IPS-NIHi11 (cell line): Measurements from ENCODE around the gene DBH.
"Not testable (repeated sequence)": the region's sequence is repeated elsewhere in the genome, so short reads cannot be mapped to it uniquely, and the experiment has no call there.

Experiments
- DNase-seq: peaks from one replicate; pipeline ENCODE4 v3.0.0; 2012; ENCODE audit warnings: mixed read lengths, low spot score

Gene DBH

DNA sequence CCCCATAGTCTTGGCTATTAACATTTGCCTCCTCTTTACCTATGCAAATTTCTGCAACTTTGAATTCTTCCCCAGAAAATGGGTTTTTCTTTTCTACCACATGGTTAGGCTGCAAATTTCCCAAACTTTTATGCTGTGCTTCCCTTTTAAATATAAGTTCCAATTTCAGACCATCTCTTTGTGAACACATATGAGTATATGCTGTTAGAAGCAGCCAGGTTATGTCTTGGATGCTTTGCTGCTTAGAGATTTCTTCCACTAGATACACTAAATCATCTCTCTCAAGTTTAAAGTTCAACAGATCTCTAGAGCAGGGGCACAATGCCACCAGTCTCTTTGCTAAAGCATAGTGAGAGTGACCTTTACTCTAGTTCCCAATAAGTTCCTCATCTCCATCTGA is 10.2 kb upstream of the DBH start:
- not testable (repeated sequence) for DNase-seq

DNA sequence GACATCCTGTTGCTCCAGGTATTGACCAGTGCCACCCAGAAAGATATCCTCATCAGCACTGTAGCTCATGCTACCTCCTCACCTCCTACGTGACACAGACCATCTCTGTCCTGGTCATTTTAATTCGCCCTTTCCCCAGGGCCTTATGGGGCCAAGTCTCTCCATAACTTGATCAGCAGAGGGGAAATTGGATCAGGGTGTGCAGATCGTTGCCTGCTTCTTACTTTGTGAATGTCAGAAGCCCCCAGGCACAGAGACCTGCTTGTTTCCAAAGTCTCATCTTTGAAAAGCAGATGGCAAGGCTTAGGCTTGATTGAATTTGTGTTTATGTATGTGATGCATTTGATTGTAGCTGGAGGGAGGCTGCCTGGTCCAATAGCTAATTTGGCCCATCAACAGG is 8.8 kb upstream of the DBH start:
- no peak for DNase-seq

DNA sequence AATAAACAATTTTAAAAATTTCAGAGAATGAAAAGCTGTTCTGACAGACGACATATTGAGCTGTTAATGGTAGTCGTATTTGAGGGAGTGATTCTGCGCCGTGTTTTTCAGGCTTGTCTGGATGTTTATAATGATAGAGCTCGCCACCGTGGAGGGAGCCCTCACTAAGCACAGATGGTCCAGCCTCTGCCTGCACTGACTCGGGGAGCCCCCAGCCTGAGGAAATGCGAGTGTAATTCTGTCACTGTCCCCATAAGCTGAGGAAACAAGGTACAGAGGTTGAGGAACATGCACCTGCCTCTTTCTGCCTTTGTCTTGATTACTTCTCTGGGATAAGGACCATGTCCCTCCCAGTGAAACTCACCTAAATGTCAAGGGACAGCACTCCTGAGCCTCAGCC is 7.4 kb upstream of the DBH start:
- no peak for DNase-seq

DNA sequence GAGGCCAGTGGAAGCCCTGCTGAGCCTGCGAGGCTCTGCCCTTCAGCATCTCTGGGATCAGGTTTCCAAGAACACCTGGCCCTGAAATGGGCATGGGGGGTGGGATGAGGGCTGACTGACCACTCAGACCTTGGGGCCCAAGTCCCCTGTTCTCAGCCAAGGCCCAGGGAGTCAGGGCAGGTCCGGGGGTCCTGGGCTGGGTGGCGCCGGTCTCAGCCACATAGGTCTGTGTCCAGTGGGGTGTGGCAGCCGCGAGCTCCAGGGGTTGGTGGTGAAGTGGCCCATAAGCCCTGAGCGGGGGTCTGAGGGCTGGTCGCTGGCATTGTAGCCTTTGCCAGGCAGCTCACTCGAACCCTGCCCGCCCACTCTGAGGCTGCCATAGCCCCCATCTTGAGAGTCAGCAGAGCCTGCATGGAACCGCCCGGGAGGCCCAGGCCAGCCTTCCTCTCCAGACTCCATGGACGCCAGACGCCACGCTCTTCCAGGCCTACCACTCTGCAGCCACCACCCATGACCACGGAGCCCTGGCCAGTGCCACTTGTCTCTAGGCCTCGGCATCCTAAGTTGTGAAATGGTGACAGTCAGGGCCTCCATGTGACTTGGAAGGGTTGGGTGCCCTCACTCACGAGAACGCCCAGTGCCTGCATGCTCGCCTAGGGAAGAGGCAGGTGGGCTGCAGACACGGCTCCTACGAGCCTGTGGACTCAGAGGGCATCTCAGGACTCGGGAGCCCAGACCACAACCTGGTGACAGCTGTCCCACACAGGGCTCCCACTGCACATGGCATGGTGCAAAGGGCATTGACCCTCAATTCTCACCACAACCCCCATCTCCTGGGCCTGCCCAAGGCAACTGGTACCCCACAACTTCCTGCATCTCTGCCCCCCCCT is 6.7 kb upstream of the DBH start:
- no peak for DNase-seq

DNA sequence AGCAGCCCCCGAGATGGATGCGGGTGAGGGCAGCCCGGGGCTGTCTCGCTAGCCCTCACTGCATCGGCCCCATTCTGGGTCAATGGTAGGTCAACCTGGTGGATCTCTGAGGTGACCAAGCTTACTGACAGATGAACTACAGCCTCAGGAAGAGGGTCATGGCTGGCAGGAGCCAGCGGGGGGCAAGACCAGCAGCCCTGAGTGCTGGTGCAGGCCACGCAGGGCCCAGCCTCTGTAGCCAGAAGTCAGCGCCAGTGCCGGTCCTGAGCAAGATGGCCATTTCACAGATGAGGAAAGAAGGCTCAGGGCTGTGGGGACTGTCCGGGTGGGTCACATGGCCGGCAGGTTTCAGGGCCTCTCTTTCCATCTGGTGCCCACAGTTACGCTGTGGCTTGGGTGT is 5.1 kb upstream of the DBH start:
- no peak for DNase-seq

DNA sequence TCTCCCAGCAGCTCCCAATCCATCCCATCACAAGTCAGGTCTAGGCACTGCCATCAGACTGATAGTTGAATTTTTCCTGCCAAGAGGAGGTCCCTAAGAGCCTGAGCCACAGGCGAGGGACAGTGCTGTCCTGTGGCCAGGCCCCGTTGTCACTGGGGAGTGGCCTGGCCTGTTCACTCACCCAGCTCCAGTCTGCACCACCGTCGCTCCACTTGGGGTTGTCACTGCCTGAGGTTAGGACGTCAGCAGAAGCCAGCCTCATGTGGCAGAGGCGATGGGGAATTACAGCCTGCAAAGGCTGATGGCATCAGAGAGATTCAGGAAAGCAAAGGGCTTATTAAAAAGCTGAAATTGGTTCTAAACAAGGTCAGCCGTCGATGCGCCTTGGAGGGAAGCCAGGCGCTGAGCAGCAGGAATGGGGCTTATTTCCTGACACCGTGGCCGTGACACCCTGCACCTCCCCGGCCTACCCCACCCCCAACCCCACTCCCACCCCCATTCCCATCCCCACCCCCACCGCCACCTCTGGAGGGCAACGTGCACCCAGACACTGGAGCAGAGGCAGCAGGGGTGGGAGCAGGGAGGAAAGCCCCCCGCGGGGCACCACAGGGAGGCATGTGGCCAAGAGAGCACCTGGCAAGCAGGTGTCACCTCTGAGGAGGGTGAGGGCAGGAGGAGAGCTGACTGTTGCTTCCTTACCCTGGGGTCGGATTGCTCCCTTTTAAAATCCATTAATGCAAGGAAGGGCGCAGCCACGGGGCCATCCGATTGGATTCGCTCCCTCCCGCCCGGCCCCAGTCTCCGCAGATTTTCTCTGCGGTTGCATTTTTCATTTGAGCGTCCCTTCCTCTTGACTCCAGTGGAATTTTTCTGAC is 3.1 kb upstream of the DBH start:
- no peak for DNase-seq

DNA sequence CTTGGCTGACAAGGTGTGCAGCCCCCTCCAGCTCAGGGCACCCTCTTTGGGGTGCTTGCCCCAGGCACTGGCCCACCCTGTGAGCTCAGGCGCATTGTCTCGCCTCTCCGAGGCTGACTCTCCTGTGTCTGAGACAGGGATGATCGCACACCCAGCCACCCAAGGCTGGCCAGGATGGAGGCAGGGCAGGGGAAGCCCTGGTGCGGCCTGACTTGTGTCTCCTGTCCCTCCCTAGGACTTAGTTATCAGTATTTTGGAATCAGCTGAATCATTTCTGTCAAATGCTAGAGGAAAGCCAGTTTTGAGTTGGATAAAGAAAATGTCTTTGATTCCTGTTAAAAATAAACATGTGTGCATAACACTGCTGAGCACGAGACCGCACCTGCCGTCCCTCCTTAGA is 2.5 kb upstream of the DBH start:
- DNase-seq, result no peak

DNA sequence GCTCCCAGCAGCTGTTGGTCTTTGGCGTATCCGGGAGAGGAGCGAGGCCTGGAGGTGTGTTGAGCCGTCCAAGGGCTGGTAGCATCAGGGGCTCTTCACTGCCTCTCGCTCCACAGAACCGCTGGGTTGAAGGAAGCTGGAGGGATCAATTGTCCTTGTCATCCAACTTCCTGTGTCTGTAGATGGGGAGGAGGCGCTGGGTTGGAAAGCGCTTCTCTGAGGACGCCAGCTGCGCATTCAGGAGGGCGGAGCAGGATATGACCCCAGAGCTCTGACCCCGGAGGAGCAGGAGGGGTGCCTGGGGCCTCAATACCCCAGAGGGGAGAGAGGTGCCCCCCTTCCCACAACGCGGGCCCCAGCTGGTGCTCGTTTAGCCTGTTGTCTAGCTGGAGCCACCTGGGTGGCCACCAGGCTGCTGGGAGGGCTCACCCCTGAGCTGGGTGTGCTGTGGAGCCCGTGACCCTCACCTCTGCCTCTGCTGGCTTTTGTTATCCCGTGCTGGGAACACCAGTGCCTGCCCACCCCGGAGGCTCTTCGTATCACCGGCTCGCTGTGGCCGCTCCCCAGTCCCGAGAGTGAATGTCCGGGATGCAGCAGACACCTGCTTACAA is 2.0 kb upstream of the DBH start:
- DNase-seq, result no peak

DNA sequence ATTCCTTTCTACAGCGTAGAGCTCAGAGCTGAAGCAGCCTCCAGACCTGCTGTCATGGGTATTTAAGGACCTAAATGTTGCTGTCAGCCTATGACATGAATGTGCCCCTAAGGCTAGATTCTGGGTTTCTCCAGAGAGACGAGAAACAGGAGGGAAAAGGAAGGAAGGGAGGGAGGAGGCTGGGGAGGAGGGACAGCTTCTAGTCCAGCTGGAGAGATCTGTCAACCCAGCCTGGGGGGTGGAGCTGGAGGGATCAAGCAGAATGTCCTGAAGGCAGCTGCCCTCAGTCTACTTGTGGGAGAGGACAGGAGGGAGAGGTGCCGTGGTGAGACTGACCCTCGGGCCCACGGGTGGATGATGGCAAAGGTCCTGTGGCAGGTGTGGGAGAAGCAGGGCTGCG is 1.1 kb upstream of the DBH start:
- DNase-seq, result no peak

DNA sequence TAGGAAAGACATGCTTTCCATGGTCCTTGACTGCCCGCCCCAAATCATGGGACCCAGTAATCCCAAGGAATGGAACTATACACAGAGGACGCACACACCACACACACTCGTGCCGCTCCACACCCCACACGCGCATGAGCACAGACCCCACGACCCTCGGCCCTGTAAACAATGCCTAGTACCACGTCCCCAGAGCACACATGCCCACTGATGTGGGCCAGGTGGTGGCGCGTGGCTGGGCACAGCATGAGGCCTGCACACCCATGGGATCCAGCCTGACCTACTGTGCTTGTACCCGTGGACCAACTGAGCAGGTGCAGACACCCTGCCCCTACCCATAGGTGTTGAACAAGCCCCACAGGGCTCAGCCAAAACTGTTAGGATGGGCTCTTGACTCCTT is 739 bp downstream of the DBH start:
- DNase-seq, result no peak

DNA sequence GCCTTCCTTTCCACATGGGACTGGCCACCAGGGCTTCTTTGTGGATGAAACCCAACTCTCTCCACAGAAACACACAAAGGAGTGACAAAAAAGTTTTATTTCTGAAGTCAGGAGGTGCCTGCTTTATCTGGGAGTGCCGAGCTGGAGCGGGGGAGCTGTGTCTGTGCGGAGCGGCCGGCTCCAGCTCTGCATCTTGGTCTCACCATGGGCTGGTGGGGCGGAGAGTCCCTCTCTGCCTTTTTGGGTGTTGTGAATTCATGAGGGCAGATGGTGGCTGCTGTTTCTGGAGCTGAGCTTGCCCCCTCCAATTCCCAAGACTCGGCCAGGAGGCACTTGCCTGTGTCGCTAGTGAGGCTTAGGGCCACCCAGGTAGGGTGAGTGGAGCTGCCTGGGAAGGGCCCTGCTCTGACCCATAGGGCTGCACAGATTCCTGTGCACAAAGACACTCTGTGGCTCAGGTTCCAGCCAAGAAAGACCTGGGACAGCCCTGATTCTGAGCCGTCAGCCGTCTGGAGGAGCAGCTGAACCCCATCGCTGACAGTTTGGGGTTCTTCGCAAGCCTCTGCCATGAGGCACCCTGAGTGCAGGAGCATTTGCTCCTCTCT is 1.4 kb downstream of the DBH start:
- no peak for DNase-seq

DNA sequence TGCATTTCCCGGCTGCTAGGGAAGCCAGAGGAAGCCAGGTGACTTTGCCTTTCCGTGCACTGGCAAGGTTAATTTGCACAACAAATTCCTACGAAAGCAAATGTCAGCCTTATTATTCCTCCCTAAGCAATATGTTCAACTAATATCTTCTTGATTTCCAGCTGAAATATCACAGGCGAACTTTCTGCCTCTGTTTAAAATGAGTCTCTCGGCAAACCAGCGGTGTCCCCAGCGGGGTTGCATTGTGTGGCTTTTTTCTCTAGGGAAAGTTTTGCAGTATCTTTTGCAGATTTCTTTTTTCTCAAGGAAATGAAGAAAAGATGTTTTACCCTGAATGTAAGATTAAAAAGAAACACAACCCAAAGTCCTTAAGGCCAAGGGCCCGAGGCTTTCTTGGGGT is 1.9 kb downstream of the DBH start:
- no peak for DNase-seq

DNA sequence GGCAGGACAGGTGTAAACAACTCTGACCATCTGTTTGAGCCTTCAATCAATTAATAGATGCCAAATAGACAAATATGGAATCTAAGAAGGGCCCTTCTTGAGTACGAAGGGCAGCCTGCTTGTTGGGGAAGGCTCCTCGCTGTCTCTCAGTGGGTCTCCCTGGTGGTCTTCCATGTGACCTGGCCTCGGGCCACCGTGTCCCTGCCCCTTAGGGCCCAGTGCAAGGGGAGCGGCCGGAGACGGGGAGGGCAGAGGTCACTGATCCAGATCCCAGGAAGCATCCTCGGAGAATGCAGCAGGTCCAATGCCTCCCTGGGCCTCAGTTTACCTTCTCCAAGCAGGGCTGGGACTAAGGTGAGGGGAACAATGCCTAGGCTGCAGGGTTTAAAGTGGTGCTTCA is 2.5 kb downstream of the DBH start:
- DNase-seq, result no peak

DNA sequence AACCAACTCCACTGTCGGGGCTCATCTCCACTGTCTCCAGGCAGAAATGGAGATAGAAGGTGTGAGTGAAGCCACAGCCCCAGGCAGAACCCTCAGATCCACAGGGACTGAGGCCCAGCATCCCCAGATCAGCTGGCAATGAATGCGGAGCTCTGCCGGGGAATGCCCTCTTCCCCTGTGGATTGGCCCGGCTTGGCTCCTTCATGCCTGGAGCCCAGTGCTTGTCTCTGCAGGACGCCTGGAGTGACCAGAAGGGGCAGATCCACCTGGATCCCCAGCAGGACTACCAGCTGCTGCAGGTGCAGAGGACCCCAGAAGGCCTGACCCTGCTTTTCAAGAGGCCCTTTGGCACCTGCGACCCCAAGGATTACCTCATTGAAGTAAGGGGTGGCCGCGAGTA is 3.5 kb downstream of the DBH start:
- no peak for DNase-seq

DNA sequence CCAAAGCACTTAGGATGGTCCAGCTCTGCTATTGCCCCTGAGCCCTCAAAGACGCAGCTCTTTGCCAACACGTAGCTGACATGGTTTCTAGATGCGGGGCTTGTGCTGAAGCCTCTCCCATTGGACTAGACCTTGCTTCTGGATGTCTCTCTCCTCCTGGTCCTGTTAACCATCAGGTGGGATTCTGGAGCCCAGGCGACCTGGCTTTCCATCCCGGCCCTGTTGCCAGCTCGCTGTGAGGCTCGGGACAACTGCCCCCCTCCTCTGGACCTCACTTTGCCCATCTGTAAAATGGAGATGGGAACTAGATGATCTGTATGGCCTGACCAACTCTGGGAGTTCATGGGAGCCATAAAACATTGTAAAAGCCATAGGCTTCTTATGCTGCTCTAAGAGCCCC is 4.0 kb downstream of the DBH start:
- no peak for DNase-seq

DNA sequence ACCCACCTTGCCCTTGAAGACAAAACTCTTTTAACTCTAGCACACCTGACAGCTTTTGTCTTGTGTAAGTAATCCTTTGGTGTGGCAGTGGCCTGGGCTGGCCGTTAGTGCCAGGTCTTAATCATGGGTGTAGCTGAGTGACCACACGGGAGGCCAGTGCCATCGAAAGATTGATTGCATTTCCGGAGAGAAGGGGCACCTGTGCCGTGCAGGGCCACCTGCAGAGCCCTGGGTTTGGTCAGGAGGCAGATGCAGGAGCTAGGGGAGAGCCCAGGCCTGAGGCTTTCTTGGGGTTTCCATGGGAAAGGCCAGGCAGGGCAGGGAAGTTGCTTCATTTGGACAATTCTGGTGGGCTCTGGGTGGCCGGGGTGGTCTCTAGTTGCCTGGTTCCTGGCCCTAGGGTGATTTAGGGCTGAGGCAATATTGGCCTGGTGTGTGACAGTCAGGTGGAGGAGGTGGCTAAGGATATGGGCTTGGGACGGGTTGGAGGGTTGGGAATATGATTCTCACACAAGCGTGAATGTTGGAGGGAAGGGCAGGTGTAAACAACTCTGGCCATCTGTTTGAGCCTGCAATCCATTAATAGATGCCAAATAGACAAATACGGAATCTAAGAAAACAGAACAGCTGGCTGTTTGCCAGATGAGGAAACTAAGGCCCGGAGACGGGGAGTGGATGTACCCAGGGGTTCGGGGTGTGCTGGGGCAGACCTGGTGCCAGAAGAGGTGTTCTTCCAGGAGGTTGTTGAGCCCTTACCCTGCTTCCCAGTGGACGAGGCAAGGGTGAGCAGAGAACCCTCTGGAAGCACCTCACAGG is 4.6 kb downstream of the DBH start:
- no peak for DNase-seq

DNA sequence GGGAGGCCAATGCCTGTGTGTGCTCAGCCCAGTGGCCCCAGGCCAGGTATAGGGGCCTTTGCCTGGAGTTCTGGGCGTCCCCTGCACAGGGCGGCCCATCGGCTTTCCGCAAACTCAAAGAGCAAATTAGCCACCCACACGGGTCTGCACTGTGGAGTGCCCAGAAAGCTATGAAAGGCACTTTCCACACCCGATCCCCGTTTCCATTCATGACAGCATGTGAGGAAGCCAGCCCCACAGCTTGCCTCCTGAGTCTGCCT is 5.2 kb downstream of the DBH start:
- DNase-seq, result no peak

DNA sequence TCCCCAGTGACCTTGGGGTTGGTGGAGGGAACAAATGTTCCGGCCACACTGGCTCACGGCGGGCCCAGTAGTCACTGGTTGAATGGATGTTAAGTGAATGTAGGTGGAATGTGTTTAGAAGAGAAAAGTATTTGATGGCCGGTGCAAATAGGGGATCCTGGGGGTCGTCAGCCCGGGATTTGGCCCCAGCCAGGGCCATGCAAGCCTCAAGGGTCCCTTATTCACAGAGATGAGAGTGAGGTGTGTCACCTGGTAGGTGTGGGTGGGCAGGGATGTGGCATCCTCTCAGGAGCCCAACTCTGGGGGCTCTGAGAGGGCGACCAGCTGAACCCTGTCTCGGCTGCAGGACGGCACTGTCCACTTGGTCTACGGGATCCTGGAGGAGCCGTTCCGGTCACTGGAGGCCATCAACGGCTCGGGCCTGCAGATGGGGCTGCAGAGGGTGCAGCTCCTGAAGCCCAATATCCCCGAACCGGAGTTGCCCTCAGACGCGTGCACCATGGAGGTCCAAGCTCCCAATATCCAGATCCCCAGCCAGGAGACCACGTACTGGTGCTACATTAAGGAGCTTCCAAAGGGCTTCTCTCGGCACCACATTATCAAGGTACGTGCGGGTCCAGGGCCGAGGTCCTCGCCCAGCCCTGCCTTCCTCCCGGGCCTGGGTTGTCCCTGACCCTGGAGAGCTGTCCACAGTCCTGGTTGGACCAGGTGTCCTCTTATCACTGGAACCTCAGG is 5.9 kb downstream of the DBH start:
- DNase-seq, result no peak

DNA sequence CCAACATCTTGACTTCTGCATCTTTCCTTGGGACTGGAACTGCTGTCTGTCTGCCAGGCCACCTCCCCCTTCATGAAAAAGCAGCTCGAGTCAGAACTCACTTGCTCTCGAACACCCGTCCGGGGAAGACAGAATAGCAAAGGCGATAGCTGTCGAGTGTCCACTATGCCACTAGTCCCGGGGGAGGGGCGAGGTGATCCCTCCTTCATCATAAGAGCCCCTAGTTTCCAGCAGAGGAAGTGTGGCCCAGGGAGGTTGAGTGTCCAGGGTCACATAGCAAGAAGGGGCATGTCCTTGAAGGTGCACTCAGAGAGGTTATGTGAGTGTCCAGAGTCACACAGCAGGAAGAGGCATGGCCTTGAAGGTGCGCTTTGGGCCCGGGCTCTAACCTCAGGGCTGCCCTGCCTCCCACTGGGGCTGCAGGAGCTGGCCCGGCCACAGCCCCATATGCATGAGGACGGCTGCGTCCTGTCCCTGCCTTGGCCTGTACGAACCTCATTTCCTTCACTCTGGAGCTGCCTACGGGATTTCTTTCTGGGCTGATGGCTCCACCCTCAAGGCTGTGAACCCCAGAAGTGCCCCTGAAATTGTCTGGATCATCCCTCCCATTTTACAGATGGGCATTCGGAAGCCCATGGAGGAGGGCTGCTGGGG is 6.7 kb downstream of the DBH start:
- DNase-seq, result no peak

DNA sequence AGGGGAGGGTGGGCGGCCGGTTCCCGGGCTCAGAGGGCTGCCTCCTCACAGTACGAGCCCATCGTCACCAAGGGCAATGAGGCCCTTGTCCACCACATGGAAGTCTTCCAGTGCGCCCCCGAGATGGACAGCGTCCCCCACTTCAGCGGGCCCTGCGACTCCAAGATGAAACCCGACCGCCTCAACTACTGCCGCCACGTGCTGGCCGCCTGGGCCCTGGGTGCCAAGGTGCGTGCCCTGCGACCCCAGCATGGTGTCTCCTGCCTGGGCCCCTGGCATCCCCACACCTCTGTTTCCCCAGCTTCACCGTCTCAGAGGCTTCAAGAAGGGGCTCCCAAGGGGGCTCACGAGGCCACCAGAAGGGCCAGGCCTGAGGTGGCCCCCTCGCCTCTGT is 7.2 kb downstream of the DBH start:
- DNase-seq, result no peak
